Ishikawa (cell line): ENCODE measurements around the gene NEURL1.

Experiments used
- CREB1 ChIP-seq: IDR thresholded peaks from 2 replicates; pipeline ENCODE4 v1.6.1; 2012; ENCODE audit warnings: low read depth
- EGR1 ChIP-seq: IDR thresholded peaks from 2 replicates; pipeline ENCODE4 v1.6.1; 2012
- EP300 ChIP-seq: IDR thresholded peaks from 2 replicates; pipeline ENCODE4 v1.6.1; 2012; ENCODE audit warnings: borderline replicate concordance
- NFIC ChIP-seq: IDR thresholded peaks from 2 replicates; pipeline ENCODE4 v1.6.1; 2012
- RAD21 ChIP-seq: IDR thresholded peaks from 2 replicates; pipeline ENCODE4 v1.6.1; 2012; ENCODE audit warnings: low read depth
- TAF1 ChIP-seq: IDR thresholded peaks from 2 replicates; pipeline ENCODE4 v1.6.1; 2012; ENCODE audit warnings: low read depth, mild to moderate bottlenecking
- TCF12 ChIP-seq: IDR thresholded peaks from 2 replicates; pipeline ENCODE4 v1.6.1; 2012; ENCODE audit warnings: low read depth
- TEAD4 ChIP-seq: IDR thresholded peaks from 2 replicates; pipeline ENCODE4 v1.6.1; 2012
- YY1 ChIP-seq: IDR thresholded peaks from 2 replicates; pipeline ENCODE4 v1.6.1; 2012; ENCODE audit warnings: low read depth
- TF ChIP-seq, protein P1 (sequence below): IDR thresholded peaks from 2 replicates; pipeline ENCODE4 v1.6.1; 2012
- TF ChIP-seq, protein P2 (sequence below): IDR thresholded peaks from 2 replicates; pipeline ENCODE4 v1.6.1; 2012; ENCODE audit warnings: low read depth, mild to moderate bottlenecking

GRCh38 chr10:103510791-103511752 lies 17.6 kb downstream of the NEURL1 start:
- TF ChIP-seq EP300 (no peak), TAF1 (no peak), RAD21 (no peak), TEAD4 (no peak), NFIC (no peak), TCF12 (no peak), YY1 (no peak), CREB1 (no peak), EGR1 (no peak)
- TF ChIP-seq, protein P1, sequence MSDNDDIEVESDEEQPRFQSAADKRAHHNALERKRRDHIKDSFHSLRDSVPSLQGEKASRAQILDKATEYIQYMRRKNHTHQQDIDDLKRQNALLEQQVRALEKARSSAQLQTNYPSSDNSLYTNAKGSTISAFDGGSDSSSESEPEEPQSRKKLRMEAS, result no peak
- TF ChIP-seq, protein P2, sequence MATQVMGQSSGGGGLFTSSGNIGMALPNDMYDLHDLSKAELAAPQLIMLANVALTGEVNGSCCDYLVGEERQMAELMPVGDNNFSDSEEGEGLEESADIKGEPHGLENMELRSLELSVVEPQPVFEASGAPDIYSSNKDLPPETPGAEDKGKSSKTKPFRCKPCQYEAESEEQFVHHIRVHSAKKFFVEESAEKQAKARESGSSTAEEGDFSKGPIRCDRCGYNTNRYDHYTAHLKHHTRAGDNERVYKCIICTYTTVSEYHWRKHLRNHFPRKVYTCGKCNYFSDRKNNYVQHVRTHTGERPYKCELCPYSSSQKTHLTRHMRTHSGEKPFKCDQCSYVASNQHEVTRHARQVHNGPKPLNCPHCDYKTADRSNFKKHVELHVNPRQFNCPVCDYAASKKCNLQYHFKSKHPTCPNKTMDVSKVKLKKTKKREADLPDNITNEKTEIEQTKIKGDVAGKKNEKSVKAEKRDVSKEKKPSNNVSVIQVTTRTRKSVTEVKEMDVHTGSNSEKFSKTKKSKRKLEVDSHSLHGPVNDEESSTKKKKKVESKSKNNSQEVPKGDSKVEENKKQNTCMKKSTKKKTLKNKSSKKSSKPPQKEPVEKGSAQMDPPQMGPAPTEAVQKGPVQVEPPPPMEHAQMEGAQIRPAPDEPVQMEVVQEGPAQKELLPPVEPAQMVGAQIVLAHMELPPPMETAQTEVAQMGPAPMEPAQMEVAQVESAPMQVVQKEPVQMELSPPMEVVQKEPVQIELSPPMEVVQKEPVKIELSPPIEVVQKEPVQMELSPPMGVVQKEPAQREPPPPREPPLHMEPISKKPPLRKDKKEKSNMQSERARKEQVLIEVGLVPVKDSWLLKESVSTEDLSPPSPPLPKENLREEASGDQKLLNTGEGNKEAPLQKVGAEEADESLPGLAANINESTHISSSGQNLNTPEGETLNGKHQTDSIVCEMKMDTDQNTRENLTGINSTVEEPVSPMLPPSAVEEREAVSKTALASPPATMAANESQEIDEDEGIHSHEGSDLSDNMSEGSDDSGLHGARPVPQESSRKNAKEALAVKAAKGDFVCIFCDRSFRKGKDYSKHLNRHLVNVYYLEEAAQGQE, result no peak
